ENCODE measurements around the gene TMEM191C.
"Not testable (repeated sequence)": the region's sequence is repeated elsewhere in the genome, so short reads cannot be mapped to it uniquely, and the experiment has no call there.

The TMEM191C gene

DNA sequence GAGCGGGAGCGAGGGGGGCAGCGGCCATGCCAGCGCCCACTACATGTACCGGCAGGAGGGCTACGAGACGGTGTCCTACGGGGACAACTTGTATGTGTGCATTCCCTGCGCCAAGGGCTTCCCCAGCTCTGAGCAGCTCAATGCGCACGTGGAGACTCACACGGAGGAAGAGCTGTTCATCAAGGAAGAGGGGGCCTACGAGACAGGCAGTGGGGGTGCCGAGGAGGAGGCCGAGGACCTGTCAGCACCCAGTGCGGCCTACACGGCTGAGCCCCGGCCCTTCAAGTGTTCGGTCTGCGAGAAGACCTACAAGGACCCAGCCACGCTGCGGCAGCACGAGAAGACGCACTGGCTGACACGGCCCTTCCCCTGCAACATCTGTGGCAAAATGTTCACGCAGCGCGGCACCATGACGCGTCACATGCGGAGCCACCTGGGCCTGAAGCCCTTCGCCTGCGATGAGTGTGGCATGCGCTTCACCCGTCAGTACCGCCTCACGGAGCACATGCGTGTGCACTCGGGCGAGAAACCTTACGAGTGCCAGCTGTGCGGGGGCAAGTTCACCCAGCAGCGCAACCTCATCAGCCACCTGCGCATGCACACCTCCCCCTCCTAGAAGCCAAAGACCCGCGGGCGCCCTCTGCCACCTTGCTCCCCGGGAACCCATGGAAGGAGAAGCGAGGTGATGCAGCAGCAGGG, 20.9 kb upstream of the TMEM191C start:
- no peak for DNase-seq (ENCODE audit: low spot score)

DNA sequence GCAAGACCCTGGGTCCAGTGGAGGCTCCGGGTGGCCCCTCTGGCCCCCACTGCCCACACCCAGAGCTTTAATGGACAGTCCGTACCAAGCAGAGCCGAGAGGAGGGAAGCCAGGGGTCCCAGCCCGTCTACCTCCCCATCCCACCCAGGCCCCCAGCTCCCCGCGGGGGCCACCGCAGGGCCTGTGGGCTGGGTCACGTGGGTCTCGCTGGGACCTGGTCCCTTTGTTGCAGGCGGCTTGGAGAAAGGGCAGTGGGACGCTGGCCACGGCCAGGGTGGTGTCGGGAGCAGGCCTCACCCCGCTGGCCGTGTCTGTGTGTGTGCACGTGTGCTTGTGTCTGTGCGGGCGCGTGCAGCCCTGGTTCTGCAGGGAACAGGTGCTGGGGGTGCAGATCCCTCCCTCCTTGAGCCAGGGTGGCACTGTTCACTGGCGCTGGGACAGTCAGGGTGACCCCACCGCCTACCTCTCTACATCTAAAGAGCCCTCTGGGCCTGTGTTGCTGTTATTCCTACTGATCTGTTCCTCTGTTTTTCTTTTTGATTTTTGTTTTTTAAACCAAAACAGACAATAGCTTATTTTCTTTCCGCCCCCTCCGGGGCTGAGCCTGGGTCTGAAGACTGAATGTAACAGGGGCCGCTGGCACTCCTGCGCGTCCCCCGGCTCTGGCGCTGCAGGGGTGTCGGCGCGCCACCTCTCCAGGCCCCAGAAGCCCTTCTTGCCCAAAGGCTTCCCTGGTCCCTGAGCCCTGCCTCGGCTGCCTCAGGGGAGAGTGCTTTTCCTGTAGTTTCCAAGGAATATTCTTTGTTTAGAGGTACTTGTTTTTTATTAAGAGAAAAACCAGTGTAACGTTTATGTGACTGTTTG, 20.1 kb upstream of the TMEM191C start:
- DNase-seq (ENCODE audit: low spot score): no peak

GRCh38 chr22:21447694-21448402, 19.3 kb upstream of the TMEM191C start:
- DNase-seq (ENCODE audit: low spot score): no peak

GRCh38 chr22:21448627-21449416, 18.4 kb upstream of the TMEM191C start:
- no peak for DNase-seq (ENCODE audit: low spot score)

GRCh38 chr22:21449531-21450319, 17.5 kb upstream of the TMEM191C start:
- no peak for DNase-seq (ENCODE audit: low spot score)

GRCh38 chr22:21450320-21450831, 16.8 kb upstream of the TMEM191C start:
- no peak for DNase-seq (ENCODE audit: low spot score)

- DNase-seq (ENCODE audit: low spot score): no peak
These were observed 16.3 kb upstream of the TMEM191C start for GRCh38 chr22:21450858-21451353.

DNA sequence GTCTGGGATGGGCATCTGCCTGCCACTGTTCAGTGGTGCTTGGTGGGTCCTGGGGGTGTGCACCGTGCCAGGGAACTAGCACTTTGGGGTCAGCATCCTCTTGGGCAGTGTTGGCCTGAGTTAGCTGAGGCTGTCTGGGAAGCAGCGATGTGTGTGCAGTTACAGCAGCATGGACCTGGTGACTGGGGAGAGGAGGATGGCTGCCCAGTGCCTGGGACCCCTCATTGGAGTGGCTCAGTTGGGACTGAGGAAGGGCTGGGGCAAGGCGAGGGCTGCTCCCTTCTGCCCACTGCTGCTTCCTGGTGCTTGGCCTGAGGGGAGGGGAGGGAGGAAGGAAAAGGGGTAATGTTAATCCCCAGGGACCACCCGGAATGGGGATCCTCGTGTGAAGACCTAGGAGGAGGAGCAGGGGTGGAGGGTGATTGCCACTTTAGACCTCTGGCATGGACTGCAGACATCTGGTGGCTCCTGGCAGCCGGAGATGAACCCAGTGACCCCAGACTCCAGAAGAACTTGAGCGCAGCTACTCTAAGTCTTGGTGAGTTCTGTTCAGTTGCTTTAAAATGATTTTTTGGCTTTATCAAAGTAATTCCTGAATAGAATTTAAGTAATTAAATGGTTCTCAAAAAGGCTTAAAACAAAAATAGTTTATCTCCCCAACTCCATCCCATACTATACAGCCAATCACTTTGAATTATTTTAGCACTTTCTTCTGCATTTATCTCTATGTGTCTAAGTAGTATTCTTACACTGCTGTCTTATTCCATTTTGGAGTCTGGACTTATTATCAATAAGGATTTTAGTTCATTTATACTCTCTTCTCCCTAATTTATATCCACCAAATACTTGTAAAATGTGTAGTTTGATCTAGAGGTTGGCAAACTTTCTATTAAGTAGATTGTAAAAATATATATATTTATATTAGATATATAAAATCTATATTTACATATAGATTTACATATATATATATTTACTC, 15.4 kb upstream of the TMEM191C start:
- DNase-seq (ENCODE audit: low spot score): no peak

- not testable (repeated sequence) for DNase-seq (ENCODE audit: low spot score)
These were observed 14.5 kb upstream of the TMEM191C start for GRCh38 chr22:21452666-21453065.

- DNase-seq (ENCODE audit: low spot score): not testable (repeated sequence)
These were observed 12.2 kb upstream of the TMEM191C start for GRCh38 chr22:21454998-21455333.

GRCh38 chr22:21455334-21456089, 11.7 kb upstream of the TMEM191C start:
- DNase-seq (ENCODE audit: low spot score): no peak

- DNase-seq (ENCODE audit: low spot score): no peak
These were observed 10.0 kb upstream of the TMEM191C start for GRCh38 chr22:21457023-21457787.

- not testable (repeated sequence) for DNase-seq (ENCODE audit: low spot score)
These were observed 4.5 kb upstream of the TMEM191C start for GRCh38 chr22:21462672-21463071.

DNA sequence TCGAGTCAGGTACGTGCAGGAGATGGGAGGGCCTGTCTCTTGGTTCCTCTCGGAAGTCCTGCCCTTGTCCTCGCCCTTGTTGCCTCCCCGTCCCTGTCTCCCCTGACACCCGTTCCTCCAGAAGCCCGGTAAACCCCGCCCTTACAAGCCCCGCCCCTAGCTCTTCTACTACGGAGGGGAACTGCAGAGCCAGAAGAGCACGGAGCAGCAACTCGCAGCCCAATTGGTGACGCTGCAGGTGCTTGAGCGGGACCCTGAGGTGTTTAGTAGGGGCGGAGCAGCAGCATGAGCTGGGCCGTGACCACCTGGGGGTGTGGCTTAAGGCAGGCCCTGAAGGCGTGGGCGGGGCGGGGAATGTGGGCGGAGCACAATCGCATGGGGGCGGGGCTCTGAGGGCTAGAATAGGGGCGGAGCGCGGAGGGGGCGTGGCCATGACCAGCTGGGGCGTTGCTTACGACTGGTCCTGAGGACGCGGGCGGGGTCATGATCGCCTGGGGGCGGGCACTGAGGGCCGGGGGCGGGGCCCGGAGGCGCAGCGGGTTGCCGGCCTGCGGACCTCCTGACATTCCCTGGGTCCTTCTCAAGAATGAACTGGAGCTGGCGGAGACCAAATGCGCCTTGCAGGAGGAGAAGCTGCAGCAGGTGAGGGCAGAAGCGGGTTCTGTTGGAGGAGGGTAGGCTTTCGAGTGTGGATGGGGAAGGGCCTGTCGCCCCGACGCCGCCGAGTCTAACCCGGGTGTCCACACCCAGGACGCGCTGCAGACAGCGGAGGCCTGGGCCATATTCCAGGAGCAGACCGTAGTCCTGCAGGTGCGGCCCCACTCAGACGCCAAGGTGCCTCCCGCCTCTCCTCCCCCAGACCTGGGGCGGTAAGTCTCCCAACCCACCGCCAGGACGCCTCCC, 1.3 kb downstream of the TMEM191C start:
- DNase-seq (ENCODE audit: low spot score): peak; percentile 80

GRCh38 chr22:21469097-21469994, 2.2 kb downstream of the TMEM191C start:
- DNase-seq (ENCODE audit: low spot score): not testable (repeated sequence)

DNA sequence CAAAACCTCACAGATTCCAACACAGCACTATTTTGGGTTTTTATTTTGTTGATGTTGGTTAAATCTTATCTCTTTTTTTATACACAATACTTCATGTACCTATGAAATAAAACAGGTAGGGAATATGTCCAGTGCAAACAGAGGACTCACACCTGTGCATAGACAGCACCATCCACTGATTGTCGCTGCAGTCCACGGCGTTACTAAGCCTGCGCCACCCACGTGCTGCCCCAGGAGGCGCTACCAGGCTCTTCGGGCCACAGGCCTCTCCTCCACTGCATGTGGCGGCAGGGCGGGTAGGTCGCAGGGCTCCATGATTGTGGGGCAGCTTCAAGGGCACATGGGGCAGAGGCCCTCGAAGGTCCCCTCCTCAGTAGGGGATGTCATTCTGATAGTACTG, 5.8 kb downstream of the TMEM191C start:
- DNase-seq (ENCODE audit: low spot score): not testable (repeated sequence)

All from Ammon's horn (tissue), 1 donor.